Measurements from ENCODE around the gene SLC9B2.

- no peak for TF ChIP-seq KLF17 (tag by site-specific recombination; IDR thresholded peaks at IDR 0.05)
- no peak for TF ChIP-seq ZSCAN5A (tag by site-specific recombination; IDR thresholded peaks at IDR 0.05)
- TF ChIP-seq CTCF (tag by site-specific recombination; IDR thresholded peaks at IDR 0.05), result peak; percentile 53; the same call in 1 of the 2 replicates
- TF ChIP-seq KLF16 (tag by site-specific recombination; IDR thresholded peaks at IDR 0.05), result no peak
- TF ChIP-seq PATZ1 (tag by site-specific recombination; IDR thresholded peaks at IDR 0.05), result no peak
- peak; percentile 77; the same call in 1 of the 2 replicates for TF ChIP-seq ZNF76 (tag by site-specific recombination; IDR thresholded peaks at IDR 0.05; ENCODE audit: borderline replicate concordance, low read depth)
These were observed 23.3 kb upstream of the SLC9B2 start, which contains the start of gene BDH2 for GRCh38 chr4:103099691-103100392.

Data from HEK293 (cell line).